OCI-LY7 (cell line): ENCODE data around the gene AGBL3. TPM values are rescaled to one million over a fixed set of nuclear protein-coding genes. Genes with fewer than 3 reads are reported as not detected.

Experiments used
- BruUV-seq: library from RNA; stranded (reverse); fragments of 400-500 nt; replicated peaks from 2 replicates; lab custom pipeline; 2021; lab: Mats Ljungman, UMichigan
- CTCF ChIA-PET: fragments of 300-600 bp; sonication (Branson Sonifier 250); formaldehyde crosslinking; loops from one replicate; lab custom pipeline; 2022; ENCODE audit warnings: antibody characterized with exemption; ENCODE audit not compliant: unreplicated experiment; lab: Charles Lee
- POLR2A ChIA-PET: fragments of 300-600 bp; sonication (Branson Sonifier 250); formaldehyde crosslinking; loops from one replicate; lab custom pipeline; 2022; ENCODE audit warnings: antibody characterized with exemption; lab: Charles Lee
- DNase-seq: peaks from one replicate; pipeline ENCODE4 v3.0.0-alpha.2; 2015; ENCODE audit warnings: low spot score
- H2AFZ ChIP-seq: fragments of 200-600 bp; sonication (generic), shearing (Covaris generic); 2 replicates; pipeline ENCODE4 v1.6.1; 2014; ENCODE audit warnings: mild to moderate bottlenecking, antibody characterized with exemption, low read length, moderate library complexity
- H3K27ac ChIP-seq: fragments of 200-600 bp; sonication (generic); 2 replicates; pipeline ENCODE4 v1.5.1; 2014; ENCODE audit warnings: mixed run types, low read depth, mild to moderate bottlenecking, moderate library complexity, low read length, inconsistent platforms; ENCODE audit not compliant: poor library complexity, severe bottlenecking
- H3K36me3 ChIP-seq: fragments of 200-600 bp; sonication (generic); 2 replicates; pipeline ENCODE4 v1.6.1; 2014; ENCODE audit warnings: mild to moderate bottlenecking, antibody characterized with exemption, low read length, moderate library complexity, mixed read lengths; ENCODE audit not compliant: insufficient read depth
- H3K4me1 ChIP-seq: fragments of 200-600 bp; sonication (generic); 2 replicates; pipeline ENCODE4 v1.5.1; 2014; ENCODE audit warnings: mild to moderate bottlenecking, low read length; ENCODE audit not compliant: insufficient read depth, poor library complexity, severe bottlenecking
- H3K4me2 ChIP-seq: fragments of 200-600 bp; sonication (generic); 2 replicates; pipeline ENCODE4 v1.6.1; 2014; ENCODE audit warnings: mild to moderate bottlenecking, low read length
- H3K4me3 ChIP-seq: fragments of 200-600 bp; sonication (generic); 2 replicates; pipeline ENCODE4 v1.5.1; 2014; ENCODE audit warnings: mild to moderate bottlenecking, low read depth, low read length; ENCODE audit not compliant: poor library complexity, severe bottlenecking
- H3K79me2 ChIP-seq: fragments of 200-600 bp; sonication (generic); 2 replicates; pipeline ENCODE4 v1.6.1; 2016; ENCODE audit warnings: low read depth, mild to moderate bottlenecking, low read length, moderate library complexity, mixed read lengths; ENCODE audit not compliant: insufficient read depth
- H3K9me2 ChIP-seq: fragments of 200-600 bp; sonication (generic); 2 replicates; pipeline ENCODE4 v1.6.1; 2016; ENCODE audit warnings: mild to moderate bottlenecking, low read length, mixed read lengths; ENCODE audit not compliant: insufficient read depth
- H3K9me3 ChIP-seq: fragments of 200-600 bp; sonication (generic); 2 replicates; pipeline ENCODE4 v1.6.1; 2014; ENCODE audit warnings: mild to moderate bottlenecking, mixed run types, low read length, mixed read lengths
- H4K20me1 ChIP-seq: fragments of 200-600 bp; sonication (generic); 2 replicates; pipeline ENCODE4 v1.6.1; 2014; ENCODE audit warnings: mild to moderate bottlenecking, antibody characterized with exemption, low read length, moderate library complexity, mixed read lengths; ENCODE audit not compliant: insufficient read depth
- CTCF ChIP-seq: fragments of 200-600 bp; sonication (generic); conservative IDR thresholded peaks from 2 replicates; pipeline ENCODE4 v1.5.1; 2014; ENCODE audit warnings: mild to moderate bottlenecking, antibody characterized with exemption, low read length, moderate library complexity, mixed read lengths
- EZH2phosphoT487 ChIP-seq: fragments of 200-600 bp; sonication (generic); IDR thresholded peaks from 2 replicates; pipeline ENCODE4 v1.6.1; 2018; ENCODE audit warnings: low read depth, borderline replicate concordance, mild to moderate bottlenecking, mixed run types, antibody characterized with exemption, low read length, moderate library complexity, mixed read lengths
- intact Hi-C: fragments of 100-400 bp; cut with micrococcal nuclease; formaldehyde crosslinking; loops from one replicate; pipeline ENCODE4 v1.10.0; 2022; ENCODE audit not compliant: unreplicated experiment
- total RNA-seq, 2 experiments: library from RNA; depleted of rRNA in 1 of 2; stranded (reverse); fragments of >200 nt in 1 of 2; shearing (Covaris generic) in 1 of 2; gene quantifications; 2 replicates each; pipeline ENCODE4 v1.2.3, GENCODE V29; 2014 to 2022

AGBL3 gene
- total RNA-seq, 2 experiments from 2014 or later = 3.5 to 4.9 TPM

GRCh38 chr7:134941185-134941900 lies 45.0 kb upstream of the AGBL3 start:
- H3K9me3 ChIP-seq = no peaks in the 10 kb centered on the region
- H3K36me3 ChIP-seq = no peaks in the 10 kb centered on the region
- H3K4me1 ChIP-seq = no peaks in the 10 kb centered on the region
- H4K20me1 ChIP-seq = no peaks in the 10 kb centered on the region
- no peaks in the 10 kb centered on the region for H3K79me2 ChIP-seq
- intact Hi-C loops = loop anchor here (5.0 to 10.0 kb wide), 2 partner anchors 79 to 507 kb away; no protein-coding TSS in a partner anchor
- no peak overlapping the region for H3K4me2 ChIP-seq
- no peak overlapping the region for H3K27ac ChIP-seq
- no peak overlapping the region for H2AFZ ChIP-seq
- POLR2A ChIA-PET = interaction anchor here (1.2 to 1.4 kb wide), 2 partner anchors 11 to 174 kb away, joined by 3 read pairs; no protein-coding TSS in a partner anchor
- DNase-seq = no peak
- H3K4me3 ChIP-seq = no peak overlapping the region
- CTCF ChIA-PET = no interaction called here
- BruUV-seq = no TSS peak
- TF ChIP-seq EZH2phosphoT487 = no peak
- no peaks in the 10 kb centered on the region for H3K9me2 ChIP-seq

GRCh38 chr7:134941952-134942351 lies 44.4 kb upstream of the AGBL3 start:
- no TSS peak for BruUV-seq
- Histone ChIP-seq H3K79me2 (no peaks in the 10 kb centered on the region), H3K4me1 (no peaks in the 10 kb centered on the region), H3K9me2 (no peaks in the 10 kb centered on the region), H3K4me3 (no peak overlapping the region), H3K27ac (no peak overlapping the region), H3K4me2 (no peak overlapping the region), H3K36me3 (no peaks in the 10 kb centered on the region), H2AFZ (no peak overlapping the region), H3K9me3 (no peaks in the 10 kb centered on the region), H4K20me1 (no peaks in the 10 kb centered on the region)
- CTCF ChIA-PET = no interaction called here
- TF ChIP-seq EZH2phosphoT487 (no peak), CTCF (no peak)
- POLR2A ChIA-PET = no interaction called here
- no peak for DNase-seq
- intact Hi-C loops = loop anchor here (5.0 to 10.0 kb wide), 2 partner anchors 80 to 507 kb away; no protein-coding TSS in a partner anchor

DNA sequence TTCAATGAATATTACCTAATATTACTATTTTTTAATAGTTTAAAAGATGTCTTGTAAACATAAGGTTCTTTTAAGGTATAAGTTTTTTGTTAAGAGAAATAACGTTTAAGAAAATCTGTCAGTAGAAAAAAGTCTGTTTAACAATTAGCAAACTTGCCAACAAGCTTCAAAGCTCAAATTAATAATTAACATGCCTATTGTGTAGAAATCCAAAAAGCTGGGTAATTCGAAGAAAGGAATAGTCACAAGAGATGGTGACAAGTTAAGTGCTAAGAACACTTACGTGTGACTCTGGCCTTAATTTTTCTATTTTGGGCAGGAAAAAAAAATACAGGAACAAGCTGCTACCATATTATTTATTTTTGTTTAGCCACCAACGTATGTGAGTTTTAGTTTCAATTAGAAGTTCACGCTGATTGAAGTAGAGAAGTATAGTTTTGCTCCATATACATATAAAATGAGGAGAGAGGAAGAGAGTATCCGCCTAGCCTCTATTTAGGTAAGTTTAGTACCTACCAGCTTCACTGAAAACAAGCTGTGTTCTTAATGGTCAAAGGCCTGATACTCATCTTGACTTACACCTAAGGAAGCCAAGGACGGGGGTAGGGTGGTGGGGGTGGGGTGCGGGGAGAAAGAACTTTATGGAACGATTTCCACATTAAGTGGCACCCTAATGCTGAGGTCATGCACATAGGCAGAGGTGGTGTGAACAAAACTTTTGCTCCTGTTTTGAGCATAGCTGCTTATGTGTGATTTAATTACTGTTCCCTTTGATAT lies 43.4 kb upstream of the AGBL3 start:
- no peak overlapping the region for H2AFZ ChIP-seq
- H3K4me3 ChIP-seq = no peak overlapping the region
- no peaks in the 10 kb centered on the region for H4K20me1 ChIP-seq
- H3K9me2 ChIP-seq = no peaks in the 10 kb centered on the region
- CTCF ChIA-PET = no interaction called here
- POLR2A ChIA-PET = interaction anchor here (0.5 kb wide), 1 partner anchor 417 kb away, joined by 3 read pairs; no protein-coding TSS in a partner anchor
- no peak for DNase-seq
- H3K9me3 ChIP-seq = no peaks in the 10 kb centered on the region
- H3K4me1 ChIP-seq = no peaks in the 10 kb centered on the region
- no peaks in the 10 kb centered on the region for H3K36me3 ChIP-seq
- intact Hi-C loops = loop anchor here (5.0 to 10.0 kb wide), 2 partner anchors 81 to 508 kb away; no protein-coding TSS in a partner anchor
- H3K4me2 ChIP-seq = no peak overlapping the region
- H3K79me2 ChIP-seq = no peaks in the 10 kb centered on the region
- no peak overlapping the region for H3K27ac ChIP-seq
- TF ChIP-seq CTCF = no peak
- TF ChIP-seq EZH2phosphoT487 = no peak
- no TSS peak for BruUV-seq
